HUDEP-2 (cell line): ENCODE results near the gene FCRLA.

Source experiments
- DNase-seq, 76 experiments: peaks; one replicate each; lab custom pipeline; 2025; ENCODE audit not compliant: unreplicated experiment in 76 of 76; lab: John Stamatoyannopoulos, UW

Gene FCRLA

GRCh38 chr1:161731241-161731640 lies 24.2 kb downstream of the FCRLA start:
- no peak for DNase-seq

GRCh38 chr1:161731981-161732718 lies 25.1 kb downstream of the FCRLA start:
- no peak for DNase-seq

GRCh38 chr1:161733526-161733925 lies 26.5 kb downstream of the FCRLA start:
- DNase-seq = no peak

- DNase-seq = no peak
Measured at GRCh38 chr1:161735837-161736236, 28.8 kb downstream of the FCRLA start.

GRCh38 chr1:161736335-161736969 lies 29.4 kb downstream of the FCRLA start:
- DNase-seq = no peak

GRCh38 chr1:161737625-161738024 lies 30.6 kb downstream of the FCRLA start:
- no peak for DNase-seq

GRCh38 chr1:161738627-161739287 lies 31.7 kb downstream of the FCRLA start:
- DNase-seq = peak in 68 of 76 experiments; percentile 6 to 86 (median 54)

- DNase-seq = no peak
Measured at GRCh38 chr1:161739865-161740566, 33.0 kb downstream of the FCRLA start.

- no peak for DNase-seq
Measured at GRCh38 chr1:161740921-161741320, 33.9 kb downstream of the FCRLA start.

- no peak for DNase-seq
Measured at GRCh38 chr1:161743231-161743630, 36.2 kb downstream of the FCRLA start.

GRCh38 chr1:161747801-161748200 lies 40.8 kb downstream of the FCRLA start:
- no peak for DNase-seq

GRCh38 chr1:161749509-161750407 lies 42.7 kb downstream of the FCRLA start, which contains the start of gene DUSP12:
TSS of gene DUSP12 (plus strand) at chr1:161749786. CDS start at chr1:161749802, 16 bp downstream.
- DNase-seq = peak; percentile 25 to 94 (median 88)

- peak in 17 of 76 experiments; percentile 1 to 41 (median 14) for DNase-seq
Measured at GRCh38 chr1:161763522-161764098, 56.6 kb downstream of the FCRLA start.
